GM12878 (cell line): Measurements from ENCODE around the gene CCNA2. TPM values are rescaled to one million over a fixed set of nuclear protein-coding genes. Genes with fewer than 3 reads are reported as not detected.
A peak's percentile ranks its signal among the peaks of the same experiment; 100 is the strongest.

Source experiments
- ATAC-seq: fragments of 200-7000 bp; cut with Tn5 transposase; 3 replicates; pipeline ENCODE4 v1.9.1; 2020; ENCODE audit warnings: mild to moderate bottlenecking, moderate library complexity
- BruUV-seq: library from RNA; stranded (reverse); fragments of 400-500 nt; replicated peaks from 2 replicates; lab custom pipeline; 2021; lab: Mats Ljungman, UMichigan
- CTCF ChIA-PET: fragments of 300-600 bp; sonication (Branson Sonifier 250); formaldehyde crosslinking; extraction: SDS; loops from one replicate; lab custom pipeline; 2021; ENCODE audit warnings: inconsistent platforms; lab: Yijun Ruan, JAX
- POLR2A ChIA-PET: fragments of 350-600 bp; formaldehyde crosslinking; extraction: SDS; loops from one replicate; lab custom pipeline; 2021; ENCODE audit warnings: inconsistent platforms; lab: Charles Lee
- RAD21 ChIA-PET: fragments of 300-600 bp; sonication (Branson Sonifier 250); formaldehyde crosslinking; loops from one replicate; lab custom pipeline; 2023; ENCODE audit warnings: antibody characterized with exemption; ENCODE audit not compliant: unreplicated experiment; lab: Charles Lee
- SMC1A ChIA-PET: fragments of 300-600 bp; sonication (Branson Sonifier 250); formaldehyde crosslinking; loops from one replicate; lab custom pipeline; 2023; ENCODE audit not compliant: unreplicated experiment, uncharacterized antibody; lab: Charles Lee
- DNase-seq: peaks from one replicate; pipeline ENCODE4 v3.0.0-alpha.2; 2011; ENCODE audit warnings: low read depth, low spot score
- FAIRE-seq: peaks from 3 replicates; lab custom pipeline; 2011; peaks lifted over from hg19 to GRCh38; lab: Jason Lieb, UNC
- H2AFZ ChIP-seq: 2 replicates; pipeline ENCODE4 v1.6.0; 2011; ENCODE audit warnings: low read depth, low read length, control low read depth; ENCODE audit not compliant: control insufficient read depth
- H3K27ac ChIP-seq: 2 replicates; pipeline ENCODE4 v1.5.1; 2011; ENCODE audit warnings: control low read depth; ENCODE audit not compliant: control insufficient read depth, insufficient read depth
- H3K27me3 ChIP-seq, 2 experiments: replicated peaks in 1 of 2; 2 replicates each; pipeline versions ENCODE4 v1.6.0 to v1.6.1; 2011; ENCODE audit warnings: low read length in 1 of 2; ENCODE audit not compliant: control insufficient read depth in 2 of 2, insufficient read depth in 2 of 2
- H3K36me3 ChIP-seq, 2 experiments: 2 replicates each; pipeline ENCODE4 v1.5.1; 2011; ENCODE audit warnings: low read length in 1 of 2; ENCODE audit not compliant: control insufficient read depth in 2 of 2, insufficient read depth in 2 of 2
- H3K4me1 ChIP-seq: 2 replicates; pipeline ENCODE4 v1.6.1; 2011; ENCODE audit warnings: mild to moderate bottlenecking, low read length, moderate library complexity, mixed read lengths; ENCODE audit not compliant: control insufficient read depth, insufficient read depth
- H3K4me2 ChIP-seq: 2 replicates; pipeline ENCODE4 v1.6.0; 2011; ENCODE audit warnings: control low read depth; ENCODE audit not compliant: control insufficient read depth, insufficient read depth
- H3K4me3 ChIP-seq: fragments of 200-600 bp; sonication (generic); 2 replicates; pipeline ENCODE4 v1.5.1; 2016
- H3K79me2 ChIP-seq: 2 replicates; pipeline ENCODE4 v1.6.0; 2011; ENCODE audit warnings: low read length; ENCODE audit not compliant: control insufficient read depth, insufficient read depth
- H3K9ac ChIP-seq: 2 replicates; pipeline ENCODE4 v1.8.0; 2011; ENCODE audit warnings: low read length, control low read depth, mixed read lengths; ENCODE audit not compliant: control insufficient read depth, insufficient read depth
- H3K9me3 ChIP-seq: replicated peaks from 3 replicates; pipeline ENCODE4 v1.5.1; 2011; ENCODE audit warnings: mild to moderate bottlenecking, low read length; ENCODE audit not compliant: control insufficient read depth, insufficient read depth
- H4K20me1 ChIP-seq: 2 replicates; pipeline ENCODE4 v1.6.0; 2011; ENCODE audit not compliant: control insufficient read depth, insufficient read depth
- EGR1 ChIP-seq, 2 experiments: IDR thresholded peaks; 1 replicate in 1 of 2; 2 replicates in 1 of 2; pipeline ENCODE4 v1.6.1; 2011 to 2012; ENCODE audit warnings: low read depth in 2 of 2, low read length in 2 of 2, borderline replicate concordance in 1 of 2, mild to moderate bottlenecking in 1 of 2, moderate library complexity in 1 of 2
- JUNB ChIP-seq: IDR thresholded peaks from 2 replicates; pipeline ENCODE4 v1.6.1; 2016; ENCODE audit warnings: antibody characterized with exemption, mild to moderate bottlenecking
- KDM1A ChIP-seq: fragments of 200-600 bp; sonication (generic); IDR thresholded peaks from 2 replicates; pipeline ENCODE4 v1.6.1; 2016; ENCODE audit warnings: borderline replicate concordance
- WGBS: methylation state at CpG from one replicate; pipeline ENCODE4 v1.1.6; 2016; ENCODE audit warnings: low lambda C conversion rate; ENCODE audit not compliant: insufficient replicate concordance, insufficient coverage; ENCODE audit errors: missing lambda C conversion rate; 5-methylcytosine and 5-hydroxymethylcytosine counted together
- in situ Hi-C: fragments of 300-500 bp; cut with MboI; formaldehyde crosslinking; loops from 9 replicates; pipeline ENCODE4 v1.14.3; 2018; ENCODE audit warnings: mixed read lengths
- intact Hi-C: fragments of 100-400 bp; cut with micrococcal nuclease; formaldehyde crosslinking; loops from one replicate; pipeline ENCODE4 v1.14.2; 2022; ENCODE audit not compliant: unreplicated experiment
- polyA plus RNA-seq, 11 experiments: library from polyadenylated mRNA; depleted of rRNA in 4 of 11; unstranded in 6 of 11; stranded (reverse) in 5 of 11; fragments of >200 nt; fragmentation: Nextera tagmentation in 4 of 11; fragmentation: Illumina TruSeq in 1 of 11; extraction: Ambion mirVana in 4 of 11; extraction: Trizol in 1 of 11; gene quantifications; 1 replicate in 1 of 11; 2 replicates in 10 of 11; pipeline versions ENCODE4 v1.2.1 to v1.2.3, GENCODE V29; 2011 to 2016; ENCODE audit warnings: inconsistent platforms in 2 of 11, missing spikeins in 2 of 11, low read depth in 1 of 11
- total RNA-seq, 4 experiments: library from RNA; depleted of rRNA in 3 of 4; stranded (reverse); fragments of >200 nt in 3 of 4; fragmentation: Illumina TruSeq in 1 of 4; extraction: Trizol in 1 of 4; gene quantifications; 2 replicates each; pipeline versions ENCODE4 v1.2.1 to v1.2.3, GENCODE V29; 2013 to 2021
- TF ChIP-seq, protein P1 (sequence below): fragments of 450-650 bp; IDR thresholded peaks from 2 replicates; pipeline ENCODE4 v1.6.1; 2017; ENCODE audit warnings: mild to moderate bottlenecking, moderate library complexity

The CCNA2 gene
- total and polyA plus RNA-seq, 10 of the 15 experiments (the other 5 are each of a cell fraction or from before 2014, with no cell fraction given), result 21.8 to 153 (median 94.5) TPM

DNA sequence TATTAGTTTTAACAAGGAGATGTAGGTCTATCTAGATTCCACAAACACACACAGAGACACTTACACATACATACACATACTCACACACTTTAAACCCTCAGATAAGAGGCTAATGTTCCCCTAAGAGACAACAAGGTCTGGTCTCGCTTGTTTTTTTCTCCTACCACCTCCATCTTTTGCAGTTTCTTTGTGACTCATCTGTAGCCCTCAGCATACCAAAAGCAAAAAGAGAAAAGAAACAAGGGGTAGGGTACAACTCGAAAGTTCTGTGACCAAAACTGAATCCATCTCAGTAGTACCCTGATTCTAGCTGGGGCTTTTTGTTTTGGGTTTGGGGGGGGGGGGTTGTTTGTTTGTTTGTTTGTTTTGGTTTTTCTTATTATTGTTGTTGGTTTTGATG is 34.8 kb downstream of the CCNA2 start (continued):
- TF ChIP-seq EGR1 (IDR thresholded peaks at IDR 0.05; ENCODE audit: borderline replicate concordance in 1 of 2, low read depth in 2 of 2, low read length in 2 of 2) (no peak), JUNB (peak; percentile 89)
- TF ChIP-seq, protein P1, sequence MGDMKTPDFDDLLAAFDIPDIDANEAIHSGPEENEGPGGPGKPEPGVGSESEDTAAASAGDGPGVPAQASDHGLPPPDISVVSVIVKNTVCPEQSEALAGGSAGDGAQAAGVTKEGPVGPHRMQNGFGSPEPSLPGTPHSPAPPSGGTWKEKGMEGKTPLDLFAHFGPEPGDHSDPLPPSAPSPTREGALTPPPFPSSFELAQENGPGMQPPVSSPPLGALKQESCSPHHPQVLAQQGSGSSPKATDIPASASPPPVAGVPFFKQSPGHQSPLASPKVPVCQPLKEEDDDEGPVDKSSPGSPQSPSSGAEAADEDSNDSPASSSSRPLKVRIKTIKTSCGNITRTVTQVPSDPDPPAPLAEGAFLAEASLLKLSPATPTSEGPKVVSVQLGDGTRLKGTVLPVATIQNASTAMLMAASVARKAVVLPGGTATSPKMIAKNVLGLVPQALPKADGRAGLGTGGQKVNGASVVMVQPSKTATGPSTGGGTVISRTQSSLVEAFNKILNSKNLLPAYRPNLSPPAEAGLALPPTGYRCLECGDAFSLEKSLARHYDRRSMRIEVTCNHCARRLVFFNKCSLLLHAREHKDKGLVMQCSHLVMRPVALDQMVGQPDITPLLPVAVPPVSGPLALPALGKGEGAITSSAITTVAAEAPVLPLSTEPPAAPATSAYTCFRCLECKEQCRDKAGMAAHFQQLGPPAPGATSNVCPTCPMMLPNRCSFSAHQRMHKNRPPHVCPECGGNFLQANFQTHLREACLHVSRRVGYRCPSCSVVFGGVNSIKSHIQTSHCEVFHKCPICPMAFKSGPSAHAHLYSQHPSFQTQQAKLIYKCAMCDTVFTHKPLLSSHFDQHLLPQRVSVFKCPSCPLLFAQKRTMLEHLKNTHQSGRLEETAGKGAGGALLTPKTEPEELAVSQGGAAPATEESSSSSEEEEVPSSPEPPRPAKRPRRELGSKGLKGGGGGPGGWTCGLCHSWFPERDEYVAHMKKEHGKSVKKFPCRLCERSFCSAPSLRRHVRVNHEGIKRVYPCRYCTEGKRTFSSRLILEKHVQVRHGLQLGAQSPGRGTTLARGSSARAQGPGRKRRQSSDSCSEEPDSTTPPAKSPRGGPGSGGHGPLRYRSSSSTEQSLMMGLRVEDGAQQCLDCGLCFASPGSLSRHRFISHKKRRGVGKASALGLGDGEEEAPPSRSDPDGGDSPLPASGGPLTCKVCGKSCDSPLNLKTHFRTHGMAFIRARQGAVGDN, result no peak

DNA sequence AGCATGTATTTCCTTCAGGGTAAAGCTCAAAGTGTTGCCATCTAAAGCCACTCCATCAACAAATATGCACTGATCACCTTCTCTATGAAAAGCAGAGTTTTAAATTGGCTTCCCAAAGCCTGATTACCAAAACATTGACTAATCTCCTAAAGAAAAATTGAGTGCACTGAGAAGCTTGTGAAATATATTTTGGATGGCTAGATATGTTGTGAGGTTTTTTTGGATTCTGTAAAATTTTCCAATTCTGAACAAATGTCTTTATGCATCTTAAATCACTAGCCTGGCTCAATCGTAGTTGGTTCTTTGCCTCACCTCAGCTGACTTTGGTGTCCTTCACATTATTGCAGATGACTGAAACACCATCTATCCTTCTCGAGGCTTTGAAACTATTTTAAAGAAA is 37.5 kb downstream of the CCNA2 start:
- FAIRE-seq (no peak), ATAC-seq (no peak), DNase-seq (no peak)
- H3K36me3 ChIP-seq, result no peaks in the 10 kb centered on the region
- ChIA-PET POLR2A (interaction anchor here (1.9 kb wide), 1 partner anchor 14 kb away, joined by 6 read pairs; no protein-coding TSS in a partner anchor), CTCF (interaction anchor here (0.9 to 1.5 kb wide), 3 partner anchors 9 to 11 kb away, joined by 3 to 7 read pairs (median 5); no protein-coding TSS in a partner anchor), SMC1A (interaction anchor here (0.9 to 2.0 kb wide), 7 partner anchors 8 to 18 kb away, joined by 3 to 8 read pairs (median 3); no protein-coding TSS in a partner anchor), RAD21 (no interaction called here)
- peaks cover 18% of the 10 kb centered on the region for H3K4me1 ChIP-seq
- no peak overlapping the region for H3K4me2 ChIP-seq
- no TSS peak for BruUV-seq
- H4K20me1 ChIP-seq, result no peaks in the 10 kb centered on the region
- H3K27ac ChIP-seq, result no peak overlapping the region
- H3K4me3 ChIP-seq, result no peak overlapping the region
- no peak for TF ChIP-seq KDM1A
- no peak overlapping the region for H3K9ac ChIP-seq
- H3K9me3 ChIP-seq, result no peaks in the 10 kb centered on the region; the same call in 2 of the 3 replicates
- no peak overlapping the region for H2AFZ ChIP-seq
- no peaks in the 10 kb centered on the region for H3K27me3 ChIP-seq
- intact Hi-C loops, result no loop called here
- WGBS, result 19% methylated on average over 2 of the region's 2 CpGs
- no peaks in the 10 kb centered on the region for H3K79me2 ChIP-seq
- in situ Hi-C loops, result no loop called here
